NCI-H2227 (cell line): Measurements from ENCODE around the gene RHEBL1.

Experiments used
- DNase-seq: peaks from one replicate; lab custom pipeline; 2025; ENCODE audit not compliant: unreplicated experiment; lab: John Stamatoyannopoulos, UW

The RHEBL1 gene

GRCh38 chr12:49038291-49038955 is 31.4 kb downstream of the RHEBL1 start:
- DNase-seq, result no peak

GRCh38 chr12:49037947-49038237 is 31.9 kb downstream of the RHEBL1 start:
- DNase-seq, result no peak

GRCh38 chr12:49037111-49037946 is 32.5 kb downstream of the RHEBL1 start:
- no peak for DNase-seq

- no peak for DNase-seq
Observed at GRCh38 chr12:49036029-49036428, 33.8 kb downstream of the RHEBL1 start.

- DNase-seq, result no peak
Observed at GRCh38 chr12:49034286-49034622, 35.5 kb downstream of the RHEBL1 start.

GRCh38 chr12:49033611-49034285 is 36.0 kb downstream of the RHEBL1 start:
- DNase-seq, result no peak

- DNase-seq, result no peak
Observed at GRCh38 chr12:49032679-49033447, 36.9 kb downstream of the RHEBL1 start.

GRCh38 chr12:49032276-49032675 is 37.5 kb downstream of the RHEBL1 start:
- DNase-seq, result no peak

- no peak for DNase-seq
Observed at GRCh38 chr12:49031573-49032161, 38.1 kb downstream of the RHEBL1 start.

- DNase-seq, result no peak
Observed at GRCh38 chr12:49030714-49031572, 38.8 kb downstream of the RHEBL1 start.

- no peak for DNase-seq
Observed at GRCh38 chr12:49030119-49030518, 39.7 kb downstream of the RHEBL1 start.

GRCh38 chr12:49028666-49029275 is 41.0 kb downstream of the RHEBL1 start:
- DNase-seq, result no peak

- no peak for DNase-seq
Observed at GRCh38 chr12:49027846-49028555, 41.8 kb downstream of the RHEBL1 start.

- DNase-seq, result no peak
Observed at GRCh38 chr12:49026678-49027480, 42.9 kb downstream of the RHEBL1 start.

GRCh38 chr12:49026101-49026500 is 43.7 kb downstream of the RHEBL1 start:
- DNase-seq, result no peak

GRCh38 chr12:49025463-49025862 is 44.3 kb downstream of the RHEBL1 start:
- DNase-seq, result no peak

GRCh38 chr12:49024543-49024942 is 45.2 kb downstream of the RHEBL1 start:
- no peak for DNase-seq

- DNase-seq, result no peak
Observed at GRCh38 chr12:49023812-49024211, 46.0 kb downstream of the RHEBL1 start.
